GM12873 (cell line): ENCODE measurements around the gene SP6.

Experiments
- TF ChIP-seq, protein P1 (sequence below): IDR thresholded peaks from 2 replicates; pipeline ENCODE4 v1.5.1; 2012; ENCODE audit warnings: low read depth, mild to moderate bottlenecking, moderate library complexity, low read length, control low read depth; ENCODE audit not compliant: insufficient read depth; ENCODE audit errors: missing control alignments

The SP6 gene

DNA sequence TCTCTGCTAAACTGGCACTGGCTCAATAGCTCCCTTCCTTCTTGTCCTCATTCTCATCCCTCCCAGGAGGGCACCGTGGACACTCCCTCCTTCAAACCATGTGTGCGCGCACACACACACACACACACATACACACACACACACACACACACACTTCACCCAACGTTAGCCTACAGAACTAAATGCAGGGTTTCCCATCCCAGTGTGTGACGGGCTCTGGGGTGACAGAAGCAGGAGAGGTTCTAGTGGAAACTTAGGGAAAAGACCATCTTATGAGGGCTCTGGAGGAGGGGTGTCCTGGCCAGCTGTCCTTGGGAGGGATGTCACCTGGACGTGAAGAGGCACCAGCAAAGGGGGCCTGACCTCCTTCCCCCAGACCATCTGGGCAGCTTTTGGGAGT lies 49.1 kb downstream of the SP6 start:
- TF ChIP-seq, protein P1, sequence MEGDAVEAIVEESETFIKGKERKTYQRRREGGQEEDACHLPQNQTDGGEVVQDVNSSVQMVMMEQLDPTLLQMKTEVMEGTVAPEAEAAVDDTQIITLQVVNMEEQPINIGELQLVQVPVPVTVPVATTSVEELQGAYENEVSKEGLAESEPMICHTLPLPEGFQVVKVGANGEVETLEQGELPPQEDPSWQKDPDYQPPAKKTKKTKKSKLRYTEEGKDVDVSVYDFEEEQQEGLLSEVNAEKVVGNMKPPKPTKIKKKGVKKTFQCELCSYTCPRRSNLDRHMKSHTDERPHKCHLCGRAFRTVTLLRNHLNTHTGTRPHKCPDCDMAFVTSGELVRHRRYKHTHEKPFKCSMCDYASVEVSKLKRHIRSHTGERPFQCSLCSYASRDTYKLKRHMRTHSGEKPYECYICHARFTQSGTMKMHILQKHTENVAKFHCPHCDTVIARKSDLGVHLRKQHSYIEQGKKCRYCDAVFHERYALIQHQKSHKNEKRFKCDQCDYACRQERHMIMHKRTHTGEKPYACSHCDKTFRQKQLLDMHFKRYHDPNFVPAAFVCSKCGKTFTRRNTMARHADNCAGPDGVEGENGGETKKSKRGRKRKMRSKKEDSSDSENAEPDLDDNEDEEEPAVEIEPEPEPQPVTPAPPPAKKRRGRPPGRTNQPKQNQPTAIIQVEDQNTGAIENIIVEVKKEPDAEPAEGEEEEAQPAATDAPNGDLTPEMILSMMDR: no peak

DNA sequence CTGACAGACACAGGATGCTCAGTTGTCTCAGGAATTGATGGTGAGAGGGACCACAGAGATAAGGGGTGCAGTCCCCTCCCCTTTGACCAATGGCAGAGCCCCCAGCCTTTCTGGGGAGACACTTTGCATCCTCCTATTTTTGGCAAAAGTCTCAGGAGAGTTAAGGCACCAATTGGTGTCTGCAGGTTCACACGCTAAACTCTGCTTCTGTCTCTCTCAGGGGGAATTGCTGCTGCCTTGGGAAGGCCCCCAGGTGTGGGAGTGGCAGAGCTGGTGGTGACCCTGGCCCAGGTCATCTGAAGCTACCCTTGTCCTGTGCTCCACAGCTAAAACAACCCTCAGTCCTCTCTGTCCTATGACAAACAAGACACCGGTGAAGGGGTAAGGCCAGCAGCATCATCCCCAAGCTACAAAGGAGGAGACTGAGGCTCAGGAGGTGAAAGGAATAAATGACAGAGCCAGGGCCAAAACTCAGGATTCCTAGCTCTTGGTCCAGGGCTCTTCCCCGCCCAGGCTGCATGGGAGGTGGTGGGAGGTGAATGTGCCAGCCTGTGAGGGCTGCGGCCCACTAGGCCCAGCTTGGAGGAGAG lies 49.7 kb downstream of the SP6 start:
- TF ChIP-seq, protein P1: no peak

DNA sequence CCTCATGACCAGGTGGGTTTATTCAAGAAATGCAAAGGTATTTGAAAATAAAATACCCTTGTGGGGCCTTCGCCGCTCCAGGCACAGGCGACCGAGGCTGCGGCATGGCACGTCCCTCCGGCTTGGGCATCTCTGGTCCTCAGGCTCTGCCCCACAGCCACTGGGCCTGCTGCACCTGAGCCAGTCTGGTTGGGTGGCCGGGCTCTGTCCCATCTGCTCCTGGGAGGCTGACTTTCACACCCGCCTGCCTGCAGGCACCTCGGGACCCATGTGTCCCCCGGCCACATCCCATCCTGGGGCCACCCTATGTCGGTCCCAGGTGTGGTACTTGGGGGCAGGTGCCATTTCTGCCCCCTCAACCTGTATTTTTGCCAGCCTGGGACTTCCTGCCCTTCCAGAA lies 50.3 kb downstream of the SP6 start:
- TF ChIP-seq, protein P1: no peak

DNA sequence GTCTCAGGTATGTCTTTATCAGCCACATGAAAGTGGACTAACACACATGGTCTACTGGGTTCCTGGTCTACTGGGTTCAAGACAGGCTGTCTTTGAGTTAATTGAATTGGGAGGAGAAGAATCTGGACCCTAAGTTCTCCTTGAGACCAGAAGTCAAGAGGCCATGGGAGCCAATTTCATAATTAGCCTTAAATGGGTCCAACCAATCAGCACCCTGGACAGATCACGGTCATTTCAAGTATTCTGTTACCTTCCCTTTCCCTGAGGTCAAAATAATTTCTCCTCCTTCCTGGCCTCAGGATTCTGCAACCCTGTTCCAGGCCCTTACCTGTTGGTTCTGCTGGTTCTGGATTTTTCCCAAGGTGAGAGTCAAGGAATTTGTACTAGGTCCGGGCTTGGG lies 53.2 kb downstream of the SP6 start:
- TF ChIP-seq, protein P1: no peak
